Spleen (tissue), 7 donors: ENCODE data around the gene LYRM4.

Source experiments
- POLR2AphosphoS5 ChIP-seq, 3 donors: sonication (generic); formaldehyde crosslinking; IDR thresholded peaks; one replicate each; pipeline ENCODE4 v1.5.1; 2017; ENCODE audit warnings: antibody characterized with exemption in 3 of 3
- TF ChIP-seq, protein P1 (sequence below), 11 experiments: fragments of 200-600 bp in 7 of 11; fragments of 450-650 bp in 4 of 11; sonication (generic) in 4 of 11; IDR thresholded peaks in 8 of 11; conservative IDR thresholded peaks in 3 of 11; 1 replicate in 7 of 11; 2 replicates in 4 of 11; pipeline versions ENCODE4 v1.4.0 to v1.8.0; 2016 to 2021; ENCODE audit warnings: antibody characterized with exemption in 11 of 11, inconsistent platforms in 4 of 11, mild to moderate bottlenecking in 1 of 11
- donor health status: DM: no; HTN: no; CAD: no; lungs with moderate emphysema.
- donor health status: DM: no; HTN: no; CAD: no.
- donor health status: DM: no; HTN: no; CAD: no.

DNA sequence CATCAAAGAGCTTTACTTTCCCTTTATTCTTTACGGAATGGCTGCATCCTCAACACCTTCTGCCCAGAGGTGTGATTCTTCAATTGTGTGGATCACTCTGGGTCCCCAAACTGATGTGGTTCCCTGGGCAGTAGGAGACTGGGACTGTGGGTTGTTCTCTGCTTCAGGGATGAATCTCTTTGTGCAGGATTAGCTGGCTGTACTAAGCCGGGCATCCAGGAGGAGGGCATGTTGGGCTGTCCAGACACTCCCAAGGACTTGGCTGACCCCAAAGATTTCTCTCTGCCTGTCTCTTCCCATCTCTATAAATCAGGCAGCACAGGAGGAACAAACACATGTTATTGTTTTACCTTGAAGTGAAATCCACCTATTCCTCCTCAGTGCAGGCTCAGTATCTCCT, 15.8 kb upstream of the LYRM4 start:
- TF ChIP-seq, protein P1, sequence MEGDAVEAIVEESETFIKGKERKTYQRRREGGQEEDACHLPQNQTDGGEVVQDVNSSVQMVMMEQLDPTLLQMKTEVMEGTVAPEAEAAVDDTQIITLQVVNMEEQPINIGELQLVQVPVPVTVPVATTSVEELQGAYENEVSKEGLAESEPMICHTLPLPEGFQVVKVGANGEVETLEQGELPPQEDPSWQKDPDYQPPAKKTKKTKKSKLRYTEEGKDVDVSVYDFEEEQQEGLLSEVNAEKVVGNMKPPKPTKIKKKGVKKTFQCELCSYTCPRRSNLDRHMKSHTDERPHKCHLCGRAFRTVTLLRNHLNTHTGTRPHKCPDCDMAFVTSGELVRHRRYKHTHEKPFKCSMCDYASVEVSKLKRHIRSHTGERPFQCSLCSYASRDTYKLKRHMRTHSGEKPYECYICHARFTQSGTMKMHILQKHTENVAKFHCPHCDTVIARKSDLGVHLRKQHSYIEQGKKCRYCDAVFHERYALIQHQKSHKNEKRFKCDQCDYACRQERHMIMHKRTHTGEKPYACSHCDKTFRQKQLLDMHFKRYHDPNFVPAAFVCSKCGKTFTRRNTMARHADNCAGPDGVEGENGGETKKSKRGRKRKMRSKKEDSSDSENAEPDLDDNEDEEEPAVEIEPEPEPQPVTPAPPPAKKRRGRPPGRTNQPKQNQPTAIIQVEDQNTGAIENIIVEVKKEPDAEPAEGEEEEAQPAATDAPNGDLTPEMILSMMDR (IDR thresholded peaks at IDR 0.05 in 8 of 11, conservative IDR thresholded peaks at IDR 0.05 in 3 of 11): no peak
- TF ChIP-seq POLR2AphosphoS5 (IDR thresholded peaks at IDR 0.05): no peak
